HL-60 (cell line): Measurements from ENCODE around the gene CALM1.

Experiments used
- DNase-seq, 2 experiments: peaks; one replicate each; pipeline ENCODE4 v3.0.0-alpha.2; 2010 to 2020; ENCODE audit warnings: low read depth in 1 of 2, low spot score in 1 of 2
- H3K27ac ChIP-seq: fragments of 250-450 bp; sonication (Bioruptor Pico); replicated peaks from 2 replicates; pipeline ENCODE4 v1.5.1; 2020; ENCODE audit warnings: mild to moderate bottlenecking, moderate library complexity
- H3K27me3 ChIP-seq: fragments of 250-450 bp; sonication (Bioruptor Pico); 2 replicates; pipeline ENCODE4 v1.5.1; 2021; ENCODE audit warnings: mild to moderate bottlenecking, moderate library complexity; ENCODE audit not compliant: insufficient read depth, poor library complexity, severe bottlenecking
- H3K4me3 ChIP-seq: replicated peaks from 2 replicates; pipeline ENCODE4 v1.5.1; 2011; ENCODE audit warnings: mild to moderate bottlenecking, control low read depth, low read length; ENCODE audit not compliant: insufficient read depth
- GABPA ChIP-seq: IDR thresholded peaks from 2 replicates; pipeline ENCODE4 v1.6.1; 2012; ENCODE audit warnings: low read depth
- POLR2AphosphoS5 ChIP-seq: IDR thresholded peaks from 2 replicates; pipeline ENCODE4 v1.6.1; 2012; ENCODE audit warnings: low read depth
- SPI1 ChIP-seq: IDR thresholded peaks from 2 replicates; pipeline ENCODE4 v1.6.1; 2012; ENCODE audit warnings: low read depth, mild to moderate bottlenecking, borderline replicate concordance
- TF ChIP-seq, protein P1 (sequence below): IDR thresholded peaks from 2 replicates; pipeline ENCODE4 v1.6.1; 2012; ENCODE audit warnings: low read depth; ENCODE audit not compliant: insufficient replicate concordance
- TF ChIP-seq, protein P2 (sequence below): IDR thresholded peaks from one replicate; pipeline ENCODE4 v1.5.1; 2011; ENCODE audit warnings: low read length, control low read depth, inconsistent platforms; ENCODE audit not compliant: insufficient read depth

CALM1 gene

DNA sequence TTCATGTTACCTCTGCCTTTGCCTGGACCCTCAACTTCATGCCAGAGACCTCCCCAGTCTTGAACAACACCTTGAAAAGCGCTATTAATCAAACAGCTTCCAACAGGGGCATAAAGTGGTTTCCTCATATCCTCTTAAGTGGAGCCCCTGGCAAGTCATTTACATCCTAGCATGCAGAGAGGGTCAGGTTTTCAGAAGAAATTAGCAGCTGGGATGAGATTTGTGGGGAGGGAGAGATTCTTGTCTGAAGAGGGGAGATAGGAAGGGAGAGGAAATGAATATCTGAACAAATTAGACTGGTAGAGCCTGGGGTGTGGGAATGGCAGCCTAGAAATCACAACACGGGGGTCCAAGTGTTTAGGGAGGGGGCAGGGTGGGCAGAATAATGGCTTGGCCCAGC lies 45.6 kb downstream of the CALM1 start:
- TF ChIP-seq, protein P1, sequence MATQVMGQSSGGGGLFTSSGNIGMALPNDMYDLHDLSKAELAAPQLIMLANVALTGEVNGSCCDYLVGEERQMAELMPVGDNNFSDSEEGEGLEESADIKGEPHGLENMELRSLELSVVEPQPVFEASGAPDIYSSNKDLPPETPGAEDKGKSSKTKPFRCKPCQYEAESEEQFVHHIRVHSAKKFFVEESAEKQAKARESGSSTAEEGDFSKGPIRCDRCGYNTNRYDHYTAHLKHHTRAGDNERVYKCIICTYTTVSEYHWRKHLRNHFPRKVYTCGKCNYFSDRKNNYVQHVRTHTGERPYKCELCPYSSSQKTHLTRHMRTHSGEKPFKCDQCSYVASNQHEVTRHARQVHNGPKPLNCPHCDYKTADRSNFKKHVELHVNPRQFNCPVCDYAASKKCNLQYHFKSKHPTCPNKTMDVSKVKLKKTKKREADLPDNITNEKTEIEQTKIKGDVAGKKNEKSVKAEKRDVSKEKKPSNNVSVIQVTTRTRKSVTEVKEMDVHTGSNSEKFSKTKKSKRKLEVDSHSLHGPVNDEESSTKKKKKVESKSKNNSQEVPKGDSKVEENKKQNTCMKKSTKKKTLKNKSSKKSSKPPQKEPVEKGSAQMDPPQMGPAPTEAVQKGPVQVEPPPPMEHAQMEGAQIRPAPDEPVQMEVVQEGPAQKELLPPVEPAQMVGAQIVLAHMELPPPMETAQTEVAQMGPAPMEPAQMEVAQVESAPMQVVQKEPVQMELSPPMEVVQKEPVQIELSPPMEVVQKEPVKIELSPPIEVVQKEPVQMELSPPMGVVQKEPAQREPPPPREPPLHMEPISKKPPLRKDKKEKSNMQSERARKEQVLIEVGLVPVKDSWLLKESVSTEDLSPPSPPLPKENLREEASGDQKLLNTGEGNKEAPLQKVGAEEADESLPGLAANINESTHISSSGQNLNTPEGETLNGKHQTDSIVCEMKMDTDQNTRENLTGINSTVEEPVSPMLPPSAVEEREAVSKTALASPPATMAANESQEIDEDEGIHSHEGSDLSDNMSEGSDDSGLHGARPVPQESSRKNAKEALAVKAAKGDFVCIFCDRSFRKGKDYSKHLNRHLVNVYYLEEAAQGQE: no peak
- no peak for TF ChIP-seq GABPA
- TF ChIP-seq, protein P2, sequence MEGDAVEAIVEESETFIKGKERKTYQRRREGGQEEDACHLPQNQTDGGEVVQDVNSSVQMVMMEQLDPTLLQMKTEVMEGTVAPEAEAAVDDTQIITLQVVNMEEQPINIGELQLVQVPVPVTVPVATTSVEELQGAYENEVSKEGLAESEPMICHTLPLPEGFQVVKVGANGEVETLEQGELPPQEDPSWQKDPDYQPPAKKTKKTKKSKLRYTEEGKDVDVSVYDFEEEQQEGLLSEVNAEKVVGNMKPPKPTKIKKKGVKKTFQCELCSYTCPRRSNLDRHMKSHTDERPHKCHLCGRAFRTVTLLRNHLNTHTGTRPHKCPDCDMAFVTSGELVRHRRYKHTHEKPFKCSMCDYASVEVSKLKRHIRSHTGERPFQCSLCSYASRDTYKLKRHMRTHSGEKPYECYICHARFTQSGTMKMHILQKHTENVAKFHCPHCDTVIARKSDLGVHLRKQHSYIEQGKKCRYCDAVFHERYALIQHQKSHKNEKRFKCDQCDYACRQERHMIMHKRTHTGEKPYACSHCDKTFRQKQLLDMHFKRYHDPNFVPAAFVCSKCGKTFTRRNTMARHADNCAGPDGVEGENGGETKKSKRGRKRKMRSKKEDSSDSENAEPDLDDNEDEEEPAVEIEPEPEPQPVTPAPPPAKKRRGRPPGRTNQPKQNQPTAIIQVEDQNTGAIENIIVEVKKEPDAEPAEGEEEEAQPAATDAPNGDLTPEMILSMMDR: no peak
- no peak overlapping the region for H3K4me3 ChIP-seq

DNA sequence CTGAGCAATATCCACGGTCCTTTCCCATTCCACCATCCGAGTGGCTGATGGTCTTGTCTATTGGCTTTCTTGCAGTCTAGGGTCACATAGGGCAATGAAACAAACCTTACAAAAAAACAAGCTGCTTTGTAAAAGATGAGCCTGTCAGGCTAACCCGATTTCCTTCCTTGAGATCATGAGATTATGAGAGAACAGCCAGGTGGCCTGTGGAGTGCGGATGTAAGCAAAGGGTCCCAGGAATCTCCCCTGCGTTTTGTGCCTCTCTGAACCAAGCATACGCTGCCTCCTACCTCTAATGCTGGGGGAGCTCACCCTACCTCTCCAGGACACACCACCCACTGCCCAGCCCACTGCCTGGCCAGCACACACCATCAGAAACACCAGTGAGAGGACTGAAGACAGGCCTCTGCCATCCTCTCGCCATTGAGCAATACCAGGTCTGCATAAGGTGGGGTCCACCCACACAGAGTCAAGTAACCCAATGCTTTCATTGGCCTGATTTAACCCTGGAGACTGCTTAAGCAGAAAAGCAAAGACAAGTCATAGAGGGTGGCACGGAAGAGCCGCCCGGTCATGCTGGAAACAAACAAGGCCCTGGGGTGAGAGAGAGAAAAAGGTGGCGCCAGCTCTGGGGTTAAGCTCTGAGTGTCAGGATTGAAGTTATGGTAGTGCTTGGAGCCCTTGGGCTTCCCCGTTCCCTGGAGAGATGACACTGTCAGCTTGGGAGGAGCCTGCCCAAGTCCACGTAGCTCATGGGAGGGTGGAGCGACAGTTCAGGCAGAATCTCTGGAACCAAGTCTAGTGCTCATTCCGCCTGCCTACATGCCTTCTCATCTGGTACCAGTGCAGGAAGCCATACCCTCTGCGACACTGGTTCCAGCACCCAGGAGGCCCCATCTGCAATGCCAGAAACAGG lies 46.6 kb downstream of the CALM1 start:
- H3K27ac ChIP-seq: no peak overlapping the region
- H3K27me3 ChIP-seq: no peaks in the 10 kb centered on the region
- no peak for TF ChIP-seq GABPA
- TF ChIP-seq, protein P2: no peak
- TF ChIP-seq POLR2AphosphoS5: no peak
- TF ChIP-seq SPI1: no peak
- TF ChIP-seq, protein P1: no peak
- no peak for DNase-seq
- H3K4me3 ChIP-seq: no peak overlapping the region

More for the DNA sequence above, 45.6 kb downstream of the CALM1 start:
- no peak overlapping the region for H3K27ac ChIP-seq
- DNase-seq: no peak
- H3K27me3 ChIP-seq: no peaks in the 10 kb centered on the region

DNA sequence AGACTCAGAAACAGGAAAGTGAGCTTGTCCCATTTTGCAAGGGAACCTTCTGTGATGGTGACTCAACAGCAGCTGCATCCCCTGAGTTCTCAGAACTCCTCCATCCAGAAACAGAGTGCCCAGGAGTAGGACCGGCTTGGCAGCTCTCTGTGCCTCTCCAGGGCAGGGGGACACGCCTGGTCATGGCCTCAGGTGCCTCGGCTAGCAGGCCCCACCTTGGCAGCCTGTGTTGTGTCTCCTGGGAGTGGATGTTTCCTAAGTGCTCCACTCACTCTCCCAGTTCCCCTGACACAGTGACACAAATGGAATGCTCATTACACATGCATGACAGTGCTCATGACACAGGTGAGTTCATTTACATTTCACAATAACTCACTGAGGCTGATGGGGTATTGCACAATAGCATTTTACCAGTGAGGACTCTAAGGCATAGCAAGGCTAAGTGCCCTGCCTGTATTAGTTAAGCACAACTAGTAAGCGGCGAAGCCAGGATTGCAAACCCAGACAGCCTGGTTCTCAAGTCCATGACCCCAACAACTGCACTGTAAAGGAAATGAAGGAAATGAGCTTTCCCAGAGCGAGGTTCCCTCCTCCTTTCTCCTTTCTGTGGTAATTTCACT lies 47.4 kb downstream of the CALM1 start:
- H3K27me3 ChIP-seq: no peaks in the 10 kb centered on the region
- H3K27ac ChIP-seq: no peak overlapping the region
- TF ChIP-seq POLR2AphosphoS5: no peak
- TF ChIP-seq, protein P2: no peak
- TF ChIP-seq GABPA: no peak
- no peak for TF ChIP-seq SPI1
- TF ChIP-seq, protein P1: no peak
- H3K4me3 ChIP-seq: no peak overlapping the region
- DNase-seq: no peak
